ENCODE results near the gene DLX5. TPM values are rescaled to one million over a fixed set of nuclear protein-coding genes. Genes with fewer than 3 reads are reported as not detected.

DLX5 gene
- polyA plus RNA-seq, 1 donor: 0.58 TPM

GRCh38 chr7:97025983-97026714, 1.5 kb upstream of the DLX5 start:
- Histone ChIP-seq H3K4me1 (ENCODE audit: control insufficient read depth, insufficient read depth, low read length) (peaks cover 5% of the 10 kb centered on the region), H3K9me3 (ENCODE audit: control insufficient read depth, low read depth, low read length) (peaks cover 8% of the 10 kb centered on the region), H3K27ac (ENCODE audit: low read length) (no peak overlapping the region), H3K4me3 (ENCODE audit: low read length) (no peak overlapping the region), H3K36me3 (ENCODE audit: control insufficient read depth, insufficient read depth, low read length) (no peaks in the 10 kb centered on the region), H3K27me3 (ENCODE audit: control insufficient read depth, insufficient read depth, low read length) (peaks cover 79% of the 10 kb centered on the region)
- 0% methylated on average over 1 of the region's 29 CpGs for WGBS (ENCODE audit: insufficient coverage, low lambda C conversion rate)
- no peak for DNase-seq

GRCh38 chr7:97025130-97025499, 484 bp upstream of the DLX5 start:
- DNase-seq: no peak
- Histone ChIP-seq H3K4me1 (ENCODE audit: control insufficient read depth, insufficient read depth, low read length) (peaks cover 5% of the 10 kb centered on the region), H3K27ac (ENCODE audit: low read length) (no peak overlapping the region), H3K36me3 (ENCODE audit: control insufficient read depth, insufficient read depth, low read length) (no peaks in the 10 kb centered on the region), H3K27me3 (ENCODE audit: control insufficient read depth, insufficient read depth, low read length) (peaks cover 88% of the 10 kb centered on the region), H3K4me3 (ENCODE audit: low read length) (no peak overlapping the region), H3K9me3 (ENCODE audit: control insufficient read depth, low read depth, low read length) (peaks cover 8% of the 10 kb centered on the region)
- 17% methylated on average over 2 of the region's 8 CpGs for WGBS (ENCODE audit: insufficient coverage, low lambda C conversion rate)

GRCh38 chr7:97022491-97023306, 1.9 kb downstream of the DLX5 start:
- Histone ChIP-seq H3K9me3 (ENCODE audit: control insufficient read depth, low read depth, low read length) (peaks cover 8% of the 10 kb centered on the region), H3K27ac (ENCODE audit: low read length) (no peak overlapping the region), H3K4me1 (ENCODE audit: control insufficient read depth, insufficient read depth, low read length) (peaks cover 5% of the 10 kb centered on the region), H3K4me3 (ENCODE audit: low read length) (no peak overlapping the region), H3K36me3 (ENCODE audit: control insufficient read depth, insufficient read depth, low read length) (no peaks in the 10 kb centered on the region), H3K27me3 (ENCODE audit: control insufficient read depth, insufficient read depth, low read length) (peaks cover 100% of the 10 kb centered on the region)
- no peak for DNase-seq
- WGBS (ENCODE audit: insufficient coverage, low lambda C conversion rate): no CpG with 5 or more reads among the region's 35 CpGs

GRCh38 chr7:97021747-97022490, 2.7 kb downstream of the DLX5 start:
- Histone ChIP-seq H3K4me3 (ENCODE audit: low read length) (no peak overlapping the region), H3K27me3 (ENCODE audit: control insufficient read depth, insufficient read depth, low read length) (peaks cover 100% of the 10 kb centered on the region), H3K27ac (ENCODE audit: low read length) (no peak overlapping the region), H3K4me1 (ENCODE audit: control insufficient read depth, insufficient read depth, low read length) (no peaks in the 10 kb centered on the region), H3K36me3 (ENCODE audit: control insufficient read depth, insufficient read depth, low read length) (no peaks in the 10 kb centered on the region), H3K9me3 (ENCODE audit: control insufficient read depth, low read depth, low read length) (peaks cover 8% of the 10 kb centered on the region)
- 5% methylated on average over 3 of the region's 39 CpGs for WGBS (ENCODE audit: insufficient coverage, low lambda C conversion rate)
- DNase-seq: no peak

- Histone ChIP-seq H3K4me3 (ENCODE audit: low read length) (no peak overlapping the region), H3K27ac (ENCODE audit: low read length) (no peak overlapping the region)
These were observed 3.5 kb downstream of the DLX5 start for GRCh38 chr7:97020996-97021746.

GRCh38 chr7:97020601-97020995, 4.0 kb downstream of the DLX5 start:
- no peak overlapping the region for H3K4me3 ChIP-seq (ENCODE audit: low read length)
- no peak for DNase-seq
- H3K9me3 ChIP-seq (ENCODE audit: control insufficient read depth, low read depth, low read length): peaks cover 14% of the 10 kb centered on the region
- no peak overlapping the region for H3K27ac ChIP-seq (ENCODE audit: low read length)
- H3K36me3 ChIP-seq (ENCODE audit: control insufficient read depth, insufficient read depth, low read length): no peaks in the 10 kb centered on the region
- WGBS (ENCODE audit: insufficient coverage, low lambda C conversion rate): no CpG with 5 or more reads among the region's 17 CpGs
- H3K4me1 ChIP-seq (ENCODE audit: control insufficient read depth, insufficient read depth, low read length): no peaks in the 10 kb centered on the region
- peaks cover 100% of the 10 kb centered on the region for H3K27me3 ChIP-seq (ENCODE audit: control insufficient read depth, insufficient read depth, low read length)

More at GRCh38 chr7:97020996-97021746, 3.5 kb downstream of the DLX5 start:
- Histone ChIP-seq H3K36me3 (ENCODE audit: control insufficient read depth, insufficient read depth, low read length) (no peaks in the 10 kb centered on the region), H3K4me1 (ENCODE audit: control insufficient read depth, insufficient read depth, low read length) (no peaks in the 10 kb centered on the region), H3K27me3 (ENCODE audit: control insufficient read depth, insufficient read depth, low read length) (peaks cover 100% of the 10 kb centered on the region), H3K9me3 (ENCODE audit: control insufficient read depth, low read depth, low read length) (peaks cover 14% of the 10 kb centered on the region)
- WGBS (ENCODE audit: insufficient coverage, low lambda C conversion rate): no CpG with 5 or more reads among the region's 67 CpGs
- no peak for DNase-seq

- Histone ChIP-seq H3K36me3 (ENCODE audit: control insufficient read depth, insufficient read depth, low read length) (no peaks in the 10 kb centered on the region), H3K4me1 (ENCODE audit: control insufficient read depth, insufficient read depth, low read length) (no peaks in the 10 kb centered on the region), H3K4me3 (ENCODE audit: low read length) (no peak overlapping the region), H3K9me3 (ENCODE audit: control insufficient read depth, low read depth, low read length) (peaks cover 14% of the 10 kb centered on the region), H3K27me3 (ENCODE audit: control insufficient read depth, insufficient read depth, low read length) (peaks cover 100% of the 10 kb centered on the region), H3K27ac (ENCODE audit: low read length) (no peak overlapping the region)
- DNase-seq: no peak
- WGBS (ENCODE audit: insufficient coverage, low lambda C conversion rate): 10% methylated on average over 2 of the region's 5 CpGs
These were observed 4.9 kb downstream of the DLX5 start for GRCh38 chr7:97019710-97020225.

- H3K27me3 ChIP-seq (ENCODE audit: control insufficient read depth, insufficient read depth, low read length): peaks cover 100% of the 10 kb centered on the region
- WGBS (ENCODE audit: insufficient coverage, low lambda C conversion rate): 13% methylated on average over 2 of the region's 19 CpGs
- H3K4me1 ChIP-seq (ENCODE audit: control insufficient read depth, insufficient read depth, low read length): no peaks in the 10 kb centered on the region
- H3K36me3 ChIP-seq (ENCODE audit: control insufficient read depth, insufficient read depth, low read length): no peaks in the 10 kb centered on the region
- no peak for DNase-seq
- no peak overlapping the region for H3K27ac ChIP-seq (ENCODE audit: low read length)
- peaks cover 8% of the 10 kb centered on the region for H3K9me3 ChIP-seq (ENCODE audit: control insufficient read depth, low read depth, low read length)
- H3K4me3 ChIP-seq (ENCODE audit: low read length): no peak overlapping the region
These were observed 5.7 kb downstream of the DLX5 start for GRCh38 chr7:97018791-97019531.

- H3K4me3 ChIP-seq (ENCODE audit: low read length): no peak overlapping the region
- H3K27ac ChIP-seq (ENCODE audit: low read length): no peak overlapping the region
- H3K4me1 ChIP-seq (ENCODE audit: control insufficient read depth, insufficient read depth, low read length): no peaks in the 10 kb centered on the region
- peaks cover 99% of the 10 kb centered on the region for H3K27me3 ChIP-seq (ENCODE audit: control insufficient read depth, insufficient read depth, low read length)
- H3K9me3 ChIP-seq (ENCODE audit: control insufficient read depth, low read depth, low read length): peaks cover 8% of the 10 kb centered on the region
- no peak for DNase-seq
- no CpG with 5 or more reads among the region's 22 CpGs for WGBS (ENCODE audit: insufficient coverage, low lambda C conversion rate)
- no peaks in the 10 kb centered on the region for H3K36me3 ChIP-seq (ENCODE audit: control insufficient read depth, insufficient read depth, low read length)
These were observed 6.5 kb downstream of the DLX5 start for GRCh38 chr7:97018126-97018601.

Data from large intestine (tissue), 3 donors.